ENCODE data around the gene FAR2. TPM values are rescaled to one million over a fixed set of nuclear protein-coding genes. Genes with fewer than 3 reads are reported as not detected.

FAR2 gene
- total and polyA plus RNA-seq, 2 of the 13 experiments (the other 11 are each of a cell fraction or from before 2014, with no cell fraction given): not detected

DNA sequence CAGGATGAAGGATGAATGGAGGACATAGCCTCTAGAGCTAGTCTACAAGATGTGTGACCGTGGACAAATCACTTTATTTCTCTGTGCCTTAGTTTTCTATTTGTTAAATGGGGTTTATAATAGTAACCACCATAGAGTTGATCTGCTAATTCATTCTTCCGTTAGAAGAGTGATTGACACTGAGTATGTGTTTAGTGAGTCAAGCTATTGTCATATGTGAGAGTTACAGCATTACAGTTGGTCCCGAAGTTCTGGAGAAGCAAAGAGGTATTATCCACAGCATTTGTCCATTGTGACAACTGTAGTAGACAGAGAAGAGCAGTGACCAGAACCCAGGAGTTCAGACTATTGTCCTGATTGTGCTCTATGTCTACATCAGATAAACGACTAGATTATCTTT, 14.1 kb downstream of the FAR2 start (continued):
- TF ChIP-seq, protein P1, sequence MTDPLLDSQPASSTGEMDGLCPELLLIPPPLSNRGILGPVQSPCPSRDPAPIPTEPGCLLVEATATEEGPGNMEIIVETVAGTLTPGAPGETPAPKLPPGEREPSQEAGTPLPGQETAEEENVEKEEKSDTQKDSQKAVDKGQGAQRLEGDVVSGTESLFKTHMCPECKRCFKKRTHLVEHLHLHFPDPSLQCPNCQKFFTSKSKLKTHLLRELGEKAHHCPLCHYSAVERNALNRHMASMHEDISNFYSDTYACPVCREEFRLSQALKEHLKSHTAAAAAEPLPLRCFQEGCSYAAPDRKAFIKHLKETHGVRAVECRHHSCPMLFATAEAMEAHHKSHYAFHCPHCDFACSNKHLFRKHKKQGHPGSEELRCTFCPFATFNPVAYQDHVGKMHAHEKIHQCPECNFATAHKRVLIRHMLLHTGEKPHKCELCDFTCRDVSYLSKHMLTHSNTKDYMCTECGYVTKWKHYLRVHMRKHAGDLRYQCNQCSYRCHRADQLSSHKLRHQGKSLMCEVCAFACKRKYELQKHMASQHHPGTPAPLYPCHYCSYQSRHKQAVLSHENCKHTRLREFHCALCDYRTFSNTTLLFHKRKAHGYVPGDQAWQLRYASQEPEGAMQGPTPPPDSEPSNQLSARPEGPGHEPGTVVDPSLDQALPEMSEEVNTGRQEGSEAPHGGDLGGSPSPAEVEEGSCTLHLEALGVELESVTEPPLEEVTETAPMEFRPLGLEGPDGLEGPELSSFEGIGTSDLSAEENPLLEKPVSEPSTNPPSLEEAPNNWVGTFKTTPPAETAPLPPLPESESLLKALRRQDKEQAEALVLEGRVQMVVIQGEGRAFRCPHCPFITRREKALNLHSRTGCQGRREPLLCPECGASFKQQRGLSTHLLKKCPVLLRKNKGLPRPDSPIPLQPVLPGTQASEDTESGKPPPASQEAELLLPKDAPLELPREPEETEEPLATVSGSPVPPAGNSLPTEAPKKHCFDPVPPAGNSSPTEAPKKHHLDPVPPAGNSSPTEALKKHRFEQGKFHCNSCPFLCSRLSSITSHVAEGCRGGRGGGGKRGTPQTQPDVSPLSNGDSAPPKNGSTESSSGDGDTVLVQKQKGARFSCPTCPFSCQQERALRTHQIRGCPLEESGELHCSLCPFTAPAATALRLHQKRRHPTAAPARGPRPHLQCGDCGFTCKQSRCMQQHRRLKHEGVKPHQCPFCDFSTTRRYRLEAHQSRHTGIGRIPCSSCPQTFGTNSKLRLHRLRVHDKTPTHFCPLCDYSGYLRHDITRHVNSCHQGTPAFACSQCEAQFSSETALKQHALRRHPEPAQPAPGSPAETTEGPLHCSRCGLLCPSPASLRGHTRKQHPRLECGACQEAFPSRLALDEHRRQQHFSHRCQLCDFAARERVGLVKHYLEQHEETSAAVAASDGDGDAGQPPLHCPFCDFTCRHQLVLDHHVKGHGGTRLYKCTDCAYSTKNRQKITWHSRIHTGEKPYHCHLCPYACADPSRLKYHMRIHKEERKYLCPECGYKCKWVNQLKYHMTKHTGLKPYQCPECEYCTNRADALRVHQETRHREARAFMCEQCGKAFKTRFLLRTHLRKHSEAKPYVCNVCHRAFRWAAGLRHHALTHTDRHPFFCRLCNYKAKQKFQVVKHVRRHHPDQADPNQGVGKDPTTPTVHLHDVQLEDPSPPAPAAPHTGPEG (CRISPR knock-in tag; IDR thresholded peaks at IDR 0.05): no peak
- TF ChIP-seq, protein P2, sequence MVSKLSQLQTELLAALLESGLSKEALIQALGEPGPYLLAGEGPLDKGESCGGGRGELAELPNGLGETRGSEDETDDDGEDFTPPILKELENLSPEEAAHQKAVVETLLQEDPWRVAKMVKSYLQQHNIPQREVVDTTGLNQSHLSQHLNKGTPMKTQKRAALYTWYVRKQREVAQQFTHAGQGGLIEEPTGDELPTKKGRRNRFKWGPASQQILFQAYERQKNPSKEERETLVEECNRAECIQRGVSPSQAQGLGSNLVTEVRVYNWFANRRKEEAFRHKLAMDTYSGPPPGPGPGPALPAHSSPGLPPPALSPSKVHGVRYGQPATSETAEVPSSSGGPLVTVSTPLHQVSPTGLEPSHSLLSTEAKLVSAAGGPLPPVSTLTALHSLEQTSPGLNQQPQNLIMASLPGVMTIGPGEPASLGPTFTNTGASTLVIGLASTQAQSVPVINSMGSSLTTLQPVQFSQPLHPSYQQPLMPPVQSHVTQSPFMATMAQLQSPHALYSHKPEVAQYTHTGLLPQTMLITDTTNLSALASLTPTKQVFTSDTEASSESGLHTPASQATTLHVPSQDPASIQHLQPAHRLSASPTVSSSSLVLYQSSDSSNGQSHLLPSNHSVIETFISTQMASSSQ (IDR thresholded peaks at IDR 0.05; ENCODE audit: low read depth): no peak
- TF ChIP-seq, protein P2 (CRISPR knock-in tag; IDR thresholded peaks at IDR 0.05; ENCODE audit: borderline replicate concordance): no peak
- no peak for TF ChIP-seq KDM5B (CRISPR knock-in tag; IDR thresholded peaks at IDR 0.05; ENCODE audit: borderline replicate concordance)
- TF ChIP-seq ZSCAN25 (CRISPR knock-in tag; IDR thresholded peaks at IDR 0.05): no peak
